Measurements from ENCODE around the gene TTLL11.

GRCh38 chr9:122001491-122002201, 91.5 kb downstream of the TTLL11 start:
- TF ChIP-seq POLR2A (IDR thresholded peaks at IDR 0.05; ENCODE audit: low read length), result no peak
- TF ChIP-seq GATA1 (IDR thresholded peaks at IDR 0.05; ENCODE audit: low read depth, low read length), result no peak
